CD14-positive monocyte (primary cell): ENCODE results near the gene HSPA12A. TPM values are rescaled to one million over a fixed set of nuclear protein-coding genes. Genes with fewer than 3 reads are reported as not detected.

ENCODE experiments used
- DNase-seq, 3 donors: peaks; one replicate each; pipeline ENCODE4 v3.0.0-alpha.2; 2011 to 2022
- H2AFZ ChIP-seq: 2 replicates; pipeline ENCODE4 v1.6.0; 2012; ENCODE audit warnings: mild to moderate bottlenecking, low read depth, low read length, inconsistent platforms; ENCODE audit not compliant: insufficient read depth, poor library complexity, severe bottlenecking
- H3K27ac ChIP-seq, 2 donors: 1 replicate in 1 of 2; 2 replicates in 1 of 2; pipeline ENCODE4 v1.5.1; 2012 to 2013; ENCODE audit warnings: low read length in 2 of 2, control low read depth in 1 of 2, inconsistent platforms in 1 of 2, low read depth in 1 of 2, mild to moderate bottlenecking in 1 of 2
- H3K27me3 ChIP-seq, 2 donors: one replicate each; pipeline versions ENCODE4 v1.6.0 to v1.6.1; 2011 to 2013; ENCODE audit warnings: low read length in 2 of 2; ENCODE audit not compliant: control insufficient read depth in 2 of 2, insufficient read depth in 2 of 2
- H3K36me3 ChIP-seq, 2 donors: replicated peaks in 1 of 2; 1 replicate in 1 of 2; 2 replicates in 1 of 2; pipeline versions ENCODE4 v1.5.1 to v1.6.1; 2012 to 2013; ENCODE audit warnings: low read length in 2 of 2, control low read depth in 1 of 2, inconsistent platforms in 1 of 2, mild to moderate bottlenecking in 1 of 2; ENCODE audit not compliant: insufficient read depth in 2 of 2, control insufficient read depth in 1 of 2
- H3K4me1 ChIP-seq, 2 donors: 1 replicate in 1 of 2; 2 replicates in 1 of 2; pipeline versions ENCODE4 v1.5.1 to v1.6.1; 2012 to 2013; ENCODE audit warnings: low read length in 2 of 2, control low read depth in 1 of 2, inconsistent platforms in 1 of 2, mild to moderate bottlenecking in 1 of 2, moderate library complexity in 1 of 2; ENCODE audit not compliant: insufficient read depth in 2 of 2, control insufficient read depth in 1 of 2
- H3K4me2 ChIP-seq: replicated peaks from 2 replicates; pipeline ENCODE3; 2012; ENCODE audit warnings: low read length, moderate library complexity, mild to moderate bottlenecking; ENCODE audit not compliant: poor library complexity, severe bottlenecking; ENCODE audit errors: extremely low read depth
- H3K4me3 ChIP-seq, 3 experiments: fragments of 200-600 bp in 1 of 3; sonication (generic) in 1 of 3; replicated peaks in 1 of 3; 1 replicate in 2 of 3; 2 replicates in 1 of 3; pipeline ENCODE4 v1.5.1; 2011 to 2013; ENCODE audit warnings: low read length in 3 of 3, mild to moderate bottlenecking in 3 of 3, control low read depth in 2 of 3, low read depth in 2 of 3, inconsistent platforms in 1 of 3, moderate library complexity in 1 of 3
- H3K79me2 ChIP-seq: 2 replicates; pipeline ENCODE4 v1.6.0; 2012; ENCODE audit warnings: mild to moderate bottlenecking, control low read depth, inconsistent platforms, low read length, moderate library complexity; ENCODE audit not compliant: insufficient read depth
- H3K9ac ChIP-seq: 2 replicates; pipeline ENCODE4 v1.6.0; 2017; ENCODE audit warnings: low read length, mild to moderate bottlenecking; ENCODE audit not compliant: insufficient read depth, poor library complexity, severe bottlenecking
- H3K9me3 ChIP-seq, 2 donors: replicated peaks in 1 of 2; 1 replicate in 1 of 2; 2 replicates in 1 of 2; pipeline versions ENCODE4 v1.5.1 to v1.6.1; 2012 to 2013; ENCODE audit warnings: low read length in 2 of 2, control low read depth in 1 of 2; ENCODE audit not compliant: control insufficient read depth in 1 of 2, insufficient read depth in 1 of 2
- H4K20me1 ChIP-seq: 2 replicates; pipeline ENCODE4 v1.6.0; 2012; ENCODE audit warnings: mild to moderate bottlenecking, low read length, control low read depth, moderate library complexity; ENCODE audit not compliant: insufficient read depth
- H3K27ac Mint-ChIP-seq, 7 donors: one replicate each; pipeline ENCODE4 v1.8.0; 2020; ENCODE audit warnings: mild to moderate bottlenecking in 7 of 7, mixed read lengths in 7 of 7, moderate library complexity in 6 of 7, inconsistent platforms in 2 of 7
- H3K27me3 Mint-ChIP-seq, 3 donors: one replicate each; pipeline ENCODE4 v1.8.0; 2021 to 2022; ENCODE audit warnings: low read depth in 3 of 3, mild to moderate bottlenecking in 3 of 3, mixed read lengths in 3 of 3, moderate library complexity in 3 of 3, inconsistent platforms in 1 of 3
- H3K36me3 Mint-ChIP-seq, 2 donors: one replicate each; pipeline ENCODE4 v1.8.0; 2020; ENCODE audit warnings: mixed read lengths in 2 of 2, inconsistent platforms in 1 of 2, mild to moderate bottlenecking in 1 of 2
- H3K4me1 Mint-ChIP-seq: one replicate; pipeline ENCODE4 v1.8.0; 2020; ENCODE audit warnings: mild to moderate bottlenecking, mixed read lengths
- H3K4me3 Mint-ChIP-seq, 2 donors: one replicate each; pipeline ENCODE4 v1.8.0; 2020; ENCODE audit warnings: mild to moderate bottlenecking in 2 of 2, mixed read lengths in 2 of 2, moderate library complexity in 1 of 2
- H3K9me3 Mint-ChIP-seq, 7 donors: one replicate each; pipeline ENCODE4 v1.8.0; 2020 to 2022; ENCODE audit warnings: mixed read lengths in 7 of 7, mild to moderate bottlenecking in 6 of 7, moderate library complexity in 6 of 7, inconsistent platforms in 2 of 7
- CTCF ChIP-seq: fragments of 200-600 bp; IDR thresholded peaks from one replicate; pipeline ENCODE4 v1.8.0; 2022; ENCODE audit warnings: antibody characterized with exemption, mild to moderate bottlenecking
- WGBS: methylation state at CpG from one replicate; pipeline ENCODE4 v1.1.5; 2013; ENCODE audit warnings: missing lambda C conversion rate; ENCODE audit not compliant: insufficient coverage; 5-methylcytosine and 5-hydroxymethylcytosine counted together
- intact Hi-C, 2 donors: fragments of 100-400 bp; cut with micrococcal nuclease; formaldehyde crosslinking; loops; one replicate each; pipeline versions ENCODE4 v1.15.0 to v1.15.1; 2023
- polyA plus RNA-seq, 3 donors: library from polyadenylated mRNA; depleted of rRNA in 1 of 3; unstranded in 2 of 3; stranded (reverse) in 1 of 3; fragments of 300-500 nt in 2 of 3; fragments of >200 nt in 1 of 3; fragmentation: Illumina TruSeq in 2 of 3; gene quantifications; 1 replicate in 2 of 3; 2 replicates in 1 of 3; pipeline ENCODE4 v1.2.3, GENCODE V29; 2012 to 2021

Gene HSPA12A
- polyA plus RNA-seq, 3 donors = 0.01 TPM; not detected in 2

GRCh38 chr10:116777006-116777405 lies 34.6 kb upstream of the HSPA12A start:
- no peak overlapping the region for H3K4me3 ChIP-seq
- no peak overlapping the region for H3K27ac Mint-ChIP-seq
- no peaks in the 10 kb centered on the region for H4K20me1 ChIP-seq
- H3K9me3 ChIP-seq = no peaks in the 10 kb centered on the region
- no peak overlapping the region for H3K4me3 Mint-ChIP-seq
- H3K36me3 Mint-ChIP-seq = no peaks in the 10 kb centered on the region
- H3K27ac ChIP-seq = no peak overlapping the region
- H3K27me3 Mint-ChIP-seq = peaks cover 5 to 12% (median 11%) of the 10 kb centered on the region in 3 donors
- no peaks in the 10 kb centered on the region for H3K4me1 ChIP-seq
- H3K4me1 Mint-ChIP-seq = no peaks in the 10 kb centered on the region
- 82% methylated on average over 8 of the region's 8 CpGs for WGBS
- intact Hi-C loops = no loop called here
- peaks cover 0 to 3% of the 10 kb centered on the region in 2 donors for H3K27me3 ChIP-seq
- peaks cover 0 to 3% (median 0%) of the 10 kb centered on the region in 7 donors for H3K9me3 Mint-ChIP-seq
- no peak overlapping the region for H3K4me2 ChIP-seq
- H3K9ac ChIP-seq = no peak overlapping the region
- no peak overlapping the region for H2AFZ ChIP-seq
- no peaks in the 10 kb centered on the region for H3K36me3 ChIP-seq
- DNase-seq = no peak
- no peak for TF ChIP-seq CTCF
- H3K79me2 ChIP-seq = no peaks in the 10 kb centered on the region

- Histone ChIP-seq H3K4me2 (no peak overlapping the region), H3K27me3 (no peaks in the 10 kb centered on the region), H3K9me3 (no peaks in the 10 kb centered on the region), H3K4me3 (no peak overlapping the region), H3K4me1 (no peaks in the 10 kb centered on the region), H3K79me2 (no peaks in the 10 kb centered on the region), H3K36me3 (no peaks in the 10 kb centered on the region), H4K20me1 (no peaks in the 10 kb centered on the region), H3K9ac (no peak overlapping the region), H2AFZ (no peak overlapping the region), H3K27ac (no peak overlapping the region)
- Mint-ChIP-seq H3K36me3 (no peaks in the 10 kb centered on the region), H3K4me3 (no peak overlapping the region), H3K9me3 (peaks cover 0 to 3% (median 0%) of the 10 kb centered on the region in 7 donors), H3K27ac (no peak overlapping the region), H3K27me3 (peaks cover 3 to 12% (median 3%) of the 10 kb centered on the region in 3 donors), H3K4me1 (no peaks in the 10 kb centered on the region)
- no peak for DNase-seq
- TF ChIP-seq CTCF = no peak
- intact Hi-C loops = no loop called here
- 81% methylated on average over 13 of the region's 15 CpGs for WGBS
Observed at GRCh38 chr10:116775488-116776400, 33.4 kb upstream of the HSPA12A start.
